WERI-Rb-1 (cell line): ENCODE data around the gene RNF5.
A peak's percentile ranks its signal among the peaks of the same experiment; 100 is the strongest.

ENCODE experiments used
- DNase-seq: peaks from one replicate; pipeline ENCODE4 v3.0.0-alpha.2; 2020
- H3K27ac ChIP-seq: fragments of 250-450 bp; sonication (Bioruptor Pico); 2 replicates; pipeline ENCODE4 v1.5.1; 2020; ENCODE audit warnings: mild to moderate bottlenecking, moderate library complexity
- H3K27me3 ChIP-seq: fragments of 250-450 bp; sonication (Bioruptor Pico); 2 replicates; pipeline ENCODE4 v1.5.1; 2021; ENCODE audit warnings: mild to moderate bottlenecking, low read depth, moderate library complexity; ENCODE audit not compliant: insufficient read depth, severe bottlenecking
- H3K36me3 ChIP-seq: fragments of 250-450 bp; sonication (Bioruptor Pico); 2 replicates; pipeline ENCODE4 v1.5.1; 2020; ENCODE audit warnings: mild to moderate bottlenecking, moderate library complexity
- H3K4me3 ChIP-seq: 2 replicates; pipeline ENCODE4 v1.5.1; 2011; ENCODE audit warnings: low read depth, mild to moderate bottlenecking, control low read depth, low read length
- H3K9me3 ChIP-seq: fragments of 250-450 bp; sonication (Bioruptor Pico); 2 replicates; pipeline ENCODE4 v1.5.1; 2021; ENCODE audit warnings: mild to moderate bottlenecking, moderate library complexity; ENCODE audit not compliant: severe bottlenecking
- TF ChIP-seq, protein P1 (sequence below): IDR thresholded peaks from 2 replicates; pipeline ENCODE4 v1.5.1; 2011; ENCODE audit warnings: low read depth, mild to moderate bottlenecking, control low read depth, inconsistent platforms, low read length

The RNF5 gene

DNA sequence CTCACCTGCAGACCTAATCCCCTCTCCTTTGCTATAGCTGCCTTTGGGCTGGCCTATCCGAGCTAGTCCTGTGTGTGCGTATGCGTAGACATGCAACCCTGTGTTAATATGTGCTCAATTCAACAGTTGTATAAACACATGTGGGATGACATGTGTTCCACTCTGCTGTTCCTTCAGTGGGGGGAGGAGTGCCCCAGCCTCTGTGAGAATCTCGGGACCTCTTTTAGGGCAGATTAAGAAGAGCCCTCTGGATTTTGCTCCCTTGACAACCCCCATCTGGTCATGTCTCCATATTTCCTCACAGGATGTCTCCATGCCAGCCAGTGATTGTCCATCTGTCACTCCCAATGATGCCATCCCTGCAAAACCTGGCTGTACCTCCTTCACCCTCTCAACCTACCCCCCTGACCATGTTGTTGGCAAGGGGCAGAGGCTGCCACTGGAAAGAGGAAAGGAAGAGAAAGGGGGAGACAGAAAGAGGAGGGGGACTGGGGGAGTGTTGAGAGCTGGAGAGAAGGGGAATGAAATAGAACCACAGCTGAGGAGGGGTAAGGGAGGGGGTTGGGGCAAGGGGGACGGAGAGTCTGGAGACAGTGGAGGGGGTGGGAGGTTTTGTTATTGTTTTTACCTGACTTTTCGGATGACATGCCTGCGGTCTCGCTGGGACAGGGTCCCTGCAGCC is 26.9 kb upstream of the RNF5 start:
- Histone ChIP-seq H3K9me3 (peaks cover 2% of the 10 kb centered on the region), H3K27ac (peak overlapping the region; percentile 60), H3K27me3 (no peaks in the 10 kb centered on the region), H3K4me3 (peak overlapping the region; percentile 45), H3K36me3 (peaks cover 15% of the 10 kb centered on the region)
- peak; percentile 82 for DNase-seq
- TF ChIP-seq, protein P1, sequence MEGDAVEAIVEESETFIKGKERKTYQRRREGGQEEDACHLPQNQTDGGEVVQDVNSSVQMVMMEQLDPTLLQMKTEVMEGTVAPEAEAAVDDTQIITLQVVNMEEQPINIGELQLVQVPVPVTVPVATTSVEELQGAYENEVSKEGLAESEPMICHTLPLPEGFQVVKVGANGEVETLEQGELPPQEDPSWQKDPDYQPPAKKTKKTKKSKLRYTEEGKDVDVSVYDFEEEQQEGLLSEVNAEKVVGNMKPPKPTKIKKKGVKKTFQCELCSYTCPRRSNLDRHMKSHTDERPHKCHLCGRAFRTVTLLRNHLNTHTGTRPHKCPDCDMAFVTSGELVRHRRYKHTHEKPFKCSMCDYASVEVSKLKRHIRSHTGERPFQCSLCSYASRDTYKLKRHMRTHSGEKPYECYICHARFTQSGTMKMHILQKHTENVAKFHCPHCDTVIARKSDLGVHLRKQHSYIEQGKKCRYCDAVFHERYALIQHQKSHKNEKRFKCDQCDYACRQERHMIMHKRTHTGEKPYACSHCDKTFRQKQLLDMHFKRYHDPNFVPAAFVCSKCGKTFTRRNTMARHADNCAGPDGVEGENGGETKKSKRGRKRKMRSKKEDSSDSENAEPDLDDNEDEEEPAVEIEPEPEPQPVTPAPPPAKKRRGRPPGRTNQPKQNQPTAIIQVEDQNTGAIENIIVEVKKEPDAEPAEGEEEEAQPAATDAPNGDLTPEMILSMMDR: no peak

DNA sequence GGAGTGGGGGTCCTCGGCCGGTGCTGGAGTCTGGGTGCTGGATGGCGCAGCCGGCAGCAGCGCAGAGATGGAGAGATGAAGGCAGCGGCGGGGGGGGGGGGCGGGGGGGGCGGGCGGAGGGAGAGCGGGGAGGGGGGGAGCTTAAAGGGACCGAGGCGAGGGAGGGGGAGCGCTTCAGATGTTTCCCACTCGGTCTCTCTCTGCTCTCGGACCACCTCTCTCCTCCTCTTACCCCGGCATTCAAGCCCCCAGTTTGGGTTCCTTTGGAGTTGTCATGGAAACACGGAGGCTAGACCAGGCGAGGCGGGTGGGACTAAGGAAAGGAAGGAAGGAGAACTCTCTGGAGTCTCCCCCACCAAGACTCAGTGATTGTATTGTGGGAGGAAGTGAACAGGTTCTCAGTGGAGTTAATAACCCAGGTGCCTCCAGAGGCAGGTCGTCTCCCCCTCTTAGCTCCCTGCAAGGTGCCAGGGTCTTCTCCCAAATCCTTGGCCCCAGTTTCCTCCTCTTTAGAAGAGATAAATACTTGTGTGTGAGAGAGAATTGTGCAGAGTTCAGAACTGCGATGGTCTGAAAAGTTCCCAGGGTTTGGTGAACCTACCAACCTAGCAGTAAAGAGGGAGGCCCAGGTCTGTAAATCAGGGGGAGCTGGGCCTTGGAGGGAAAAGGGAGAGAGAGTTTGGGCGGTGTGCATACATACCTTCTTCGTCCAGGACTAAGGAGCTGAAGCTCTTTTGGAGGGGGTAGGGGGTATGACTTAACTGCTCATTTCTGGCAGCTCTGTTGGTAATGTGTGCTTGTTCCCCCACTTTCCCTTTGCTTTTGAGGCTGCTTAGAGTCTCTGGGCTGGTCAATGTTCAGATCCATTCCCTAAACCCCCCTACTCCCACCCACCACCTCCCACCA is 26.1 kb upstream of the RNF5 start, which contains the start of gene PRRT1:
Gene PRRT1, minus strand, starts transcription at position 77 of the 906 bp plus-strand sequence. CDS start 112 bp downstream, outside the sequence.
- Histone ChIP-seq H3K9me3 (peaks cover 2% of the 10 kb centered on the region), H3K36me3 (peaks cover 23% of the 10 kb centered on the region), H3K4me3 (peak within 1 kb of the TSS; percentile 45), H3K27ac (peak within 1 kb of the TSS; percentile 85), H3K27me3 (no peaks in the 10 kb centered on the region)
- no peak for DNase-seq
- TF ChIP-seq, protein P1: no peak

GRCh38 chr6:32152769-32153563 is 25.2 kb upstream of the RNF5 start:
- Histone ChIP-seq H3K9me3 (peaks cover 2% of the 10 kb centered on the region), H3K4me3 (peak overlapping the region; percentile 82), H3K27me3 (no peaks in the 10 kb centered on the region), H3K27ac (peak overlapping the region; percentile 85), H3K36me3 (peaks cover 32% of the 10 kb centered on the region)
- no peak for DNase-seq
- TF ChIP-seq, protein P1: no peak

DNA sequence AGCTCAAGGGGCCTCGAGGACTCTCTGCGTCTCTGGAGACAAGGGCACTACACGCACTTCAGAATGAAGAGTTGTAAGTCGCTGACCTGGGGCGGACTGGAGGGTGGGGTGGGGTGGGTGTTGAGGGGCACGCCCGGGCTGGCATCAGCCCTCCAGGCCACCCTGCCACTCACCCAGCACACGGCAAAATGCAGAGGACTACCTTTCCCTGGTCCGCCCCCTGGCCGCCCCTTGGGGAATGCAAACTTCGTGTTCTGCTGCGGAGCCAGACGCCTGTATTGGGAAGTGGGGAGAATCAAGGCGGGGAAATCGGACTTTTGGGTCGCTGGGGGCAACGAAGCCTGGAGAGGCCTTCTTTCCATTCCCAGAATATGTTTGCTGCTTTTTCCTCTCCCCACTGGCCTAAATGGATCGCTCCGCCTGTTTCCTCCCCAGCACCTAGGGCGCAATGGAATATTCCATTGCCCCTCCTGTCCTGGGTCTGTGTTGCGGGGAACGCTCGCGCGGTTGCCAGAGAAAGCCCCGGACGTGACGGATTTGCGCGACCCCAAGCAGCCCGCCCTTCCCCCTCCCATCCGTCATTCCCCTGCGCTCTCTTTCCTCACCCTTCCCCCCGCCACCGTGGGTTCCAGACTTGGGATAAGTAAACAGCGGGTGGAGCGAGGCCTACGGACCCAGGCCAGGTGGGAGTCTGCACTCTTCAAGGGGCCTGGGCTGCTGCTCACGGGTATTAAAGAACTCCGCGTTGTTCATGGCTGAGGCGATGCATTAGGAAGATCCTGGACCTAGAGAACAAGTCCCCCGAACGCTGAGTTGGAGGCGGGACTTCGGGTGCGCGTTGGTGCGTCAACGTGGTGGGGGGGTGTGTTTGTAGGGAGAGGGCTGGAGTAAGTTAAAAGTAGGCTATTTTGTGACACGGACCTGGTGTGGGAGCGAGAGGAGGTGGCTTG is 24.4 kb upstream of the RNF5 start, which contains the start of gene PPT2:
Gene PPT2, plus strand, starts transcription at position 578 of the 950 bp plus-strand sequence. CDS start 454 bp downstream, outside the sequence.
- H3K9me3 ChIP-seq: peaks cover 2% of the 10 kb centered on the region
- peak; percentile 97 for DNase-seq
- peak within 1 kb of the TSS; percentile 85 for H3K27ac ChIP-seq
- TF ChIP-seq, protein P1: peak; percentile 20; the same call in 1 of the 2 replicates
- peak within 1 kb of the TSS; percentile 82 for H3K4me3 ChIP-seq
- H3K36me3 ChIP-seq: peaks cover 35% of the 10 kb centered on the region
- no peaks in the 10 kb centered on the region for H3K27me3 ChIP-seq
